SK-N-MC (cell line): ENCODE measurements around the gene WDR64.

Experiments
- EZH2 ChIP-seq: fragments of 200-600 bp; sonication (generic); IDR thresholded peaks from one replicate; pipeline ENCODE4 v1.6.1; 2017; ENCODE audit warnings: antibody characterized with exemption
- FOXP2 ChIP-seq: optimal IDR thresholded peaks from 2 replicates; pipeline ENCODE3; 2011; ENCODE audit warnings: mild to moderate bottlenecking, moderate library complexity; ENCODE audit not compliant: insufficient read depth; ENCODE audit errors: extremely low read length, control extremely low read depth
- POLR2AphosphoS5 ChIP-seq: IDR thresholded peaks from 2 replicates; pipeline ENCODE4 v1.6.1; 2012; ENCODE audit warnings: mild to moderate bottlenecking, low read depth, low read length, borderline replicate concordance

DNA sequence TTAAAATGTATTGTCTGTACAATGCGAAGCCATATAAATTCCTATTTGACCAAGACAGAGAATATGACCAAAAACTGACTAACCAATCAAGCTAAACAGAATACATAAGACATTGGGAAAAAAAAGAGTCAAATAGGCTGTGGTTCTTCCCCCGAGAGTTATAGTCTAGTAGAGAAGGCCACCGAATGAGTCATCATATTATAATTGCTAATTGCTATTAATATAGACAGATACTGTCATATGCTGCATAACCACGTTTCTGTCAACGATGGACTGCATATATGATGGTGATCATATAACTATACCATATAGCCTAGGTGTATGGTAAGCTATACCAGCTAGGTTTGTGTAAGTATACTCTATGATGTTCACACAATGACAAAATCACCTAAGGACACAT lies 82.5 kb downstream of the WDR64 start:
- TF ChIP-seq POLR2AphosphoS5, result no peak
- TF ChIP-seq EZH2, result no peak
- TF ChIP-seq FOXP2, result no peak
